Raji (cell line): ENCODE results near the gene IMPG2.

Experiments used
- POLR2A ChIP-seq: IDR thresholded peaks from 2 replicates; pipeline ENCODE4 v1.6.1; 2011; ENCODE audit warnings: low read depth, low read length, control low read depth; ENCODE audit not compliant: insufficient read depth

The IMPG2 gene

GRCh38 chr3:101320475-101320874 lies at the start of gene IMPG2:
TSS of gene IMPG2 (minus strand) at chr3:101320575. CDS start at chr3:101320372, 203 bp downstream.
- no peak for TF ChIP-seq POLR2A

- no peak for TF ChIP-seq POLR2A
Measured at GRCh38 chr3:101362406-101362805, 42.0 kb upstream of the IMPG2 start.

- TF ChIP-seq POLR2A: no peak
Measured at GRCh38 chr3:101351829-101352228, 31.5 kb upstream of the IMPG2 start.

- no peak for TF ChIP-seq POLR2A
Measured at GRCh38 chr3:101340591-101340990, 20.2 kb upstream of the IMPG2 start.

DNA sequence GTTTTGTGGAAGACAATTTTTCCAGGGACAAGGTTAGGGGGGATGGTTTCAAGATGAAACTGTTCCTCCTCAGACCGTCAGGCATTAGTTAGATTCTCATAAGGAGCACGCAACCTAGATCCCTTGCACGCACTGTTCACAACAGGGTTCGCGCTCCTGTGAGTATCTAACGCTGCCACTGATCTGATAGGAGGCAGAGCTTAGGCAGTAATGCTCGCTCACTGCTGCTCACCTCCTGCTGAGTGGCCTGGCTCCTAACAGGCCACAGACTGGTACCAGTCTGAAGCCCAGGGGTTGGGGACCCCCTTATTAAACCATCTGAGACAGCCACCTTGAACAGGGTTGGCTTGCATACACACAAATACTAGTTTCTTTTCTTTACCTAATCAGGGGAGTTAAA lies 13.5 kb upstream of the IMPG2 start:
- no peak for TF ChIP-seq POLR2A

DNA sequence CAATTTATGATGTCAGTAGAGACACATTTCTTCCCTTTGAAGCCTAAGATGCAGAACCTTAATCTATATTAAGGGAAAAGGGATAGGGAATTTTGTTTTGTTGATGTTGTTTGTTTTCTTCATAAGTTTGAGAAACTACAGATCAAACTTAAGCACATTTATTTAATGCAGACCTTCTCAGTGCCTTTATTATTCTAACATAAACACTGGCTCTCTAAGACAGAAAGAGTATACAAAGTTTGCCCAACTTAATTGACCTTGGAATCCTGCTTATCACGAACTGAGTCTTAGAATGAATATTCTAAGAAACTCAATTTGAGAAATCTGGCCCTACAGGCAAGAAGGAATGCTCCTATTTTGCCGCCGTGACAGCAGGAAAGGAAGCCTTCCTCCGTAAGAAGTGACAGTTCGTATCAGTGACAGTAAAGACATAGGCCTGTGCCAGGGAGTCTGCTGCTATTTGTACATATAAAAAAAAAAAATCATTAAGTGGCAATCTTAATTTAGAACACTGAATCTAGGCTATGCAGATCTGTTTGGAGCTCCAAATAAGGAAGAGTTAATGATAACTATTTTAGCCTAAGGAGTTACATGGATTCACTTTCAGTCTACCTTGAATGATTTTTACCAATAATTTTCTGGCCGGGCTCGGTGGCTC lies 8.8 kb upstream of the IMPG2 start:
- no peak for TF ChIP-seq POLR2A

DNA sequence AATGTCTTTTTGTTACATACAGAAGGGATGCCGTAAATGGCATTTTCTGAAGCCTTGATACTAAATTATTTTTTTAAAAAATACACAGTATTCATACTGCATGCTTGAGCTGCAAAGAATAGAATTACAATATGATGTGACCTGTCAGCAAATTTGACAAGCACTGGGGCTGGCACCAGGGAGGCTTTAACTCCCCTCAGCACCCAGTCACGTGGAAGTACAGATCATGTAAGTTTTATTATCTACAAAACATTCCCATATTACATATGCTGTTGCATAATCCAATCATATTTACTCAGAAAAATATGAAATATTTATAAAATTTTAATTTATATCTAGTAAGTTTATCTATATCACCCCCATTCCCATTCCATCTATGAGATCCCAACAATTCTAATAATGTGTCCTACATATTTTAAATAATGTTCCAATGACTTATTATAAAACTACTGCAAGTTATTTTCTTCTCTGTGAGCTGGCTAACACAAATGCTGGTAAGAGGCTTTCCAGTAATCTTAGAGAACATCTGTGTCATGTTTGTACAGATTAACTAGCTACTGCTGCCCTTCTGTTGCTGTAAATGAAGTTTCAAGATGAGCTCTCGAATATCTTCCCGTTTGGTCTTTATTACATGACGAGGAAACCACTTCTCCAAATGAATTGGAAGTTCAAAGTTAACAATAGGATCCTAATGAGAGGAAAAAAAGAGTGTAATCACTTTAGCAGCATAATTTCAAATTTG lies 5.2 kb upstream of the IMPG2 start:
- TF ChIP-seq POLR2A: no peak

- TF ChIP-seq POLR2A: no peak
Measured at GRCh38 chr3:101319531-101319930, 844 bp downstream of the IMPG2 start.

- TF ChIP-seq POLR2A: no peak
Measured at GRCh38 chr3:101312545-101312944, 7.8 kb downstream of the IMPG2 start.

- no peak for TF ChIP-seq POLR2A
Measured at GRCh38 chr3:101311676-101312075, 8.7 kb downstream of the IMPG2 start.

DNA sequence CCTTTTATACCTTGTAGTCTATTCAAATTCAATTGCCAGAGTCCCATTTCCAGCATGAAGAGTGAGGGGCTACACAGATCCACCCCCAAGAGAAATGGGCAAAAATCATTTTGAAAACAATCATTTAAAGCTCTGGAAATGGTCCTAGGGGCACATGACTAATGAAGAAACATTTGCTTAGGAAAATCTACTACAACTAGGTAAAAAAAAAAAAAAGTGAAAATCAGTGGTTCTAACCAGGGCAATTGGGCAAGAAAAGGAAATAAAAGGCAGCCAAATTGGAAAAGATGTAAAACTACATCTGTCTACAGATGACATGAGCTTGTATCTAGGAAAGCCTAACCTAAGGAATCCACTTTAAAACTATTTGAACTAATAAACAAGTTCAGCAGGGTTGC lies 9.4 kb downstream of the IMPG2 start:
- TF ChIP-seq POLR2A: no peak

DNA sequence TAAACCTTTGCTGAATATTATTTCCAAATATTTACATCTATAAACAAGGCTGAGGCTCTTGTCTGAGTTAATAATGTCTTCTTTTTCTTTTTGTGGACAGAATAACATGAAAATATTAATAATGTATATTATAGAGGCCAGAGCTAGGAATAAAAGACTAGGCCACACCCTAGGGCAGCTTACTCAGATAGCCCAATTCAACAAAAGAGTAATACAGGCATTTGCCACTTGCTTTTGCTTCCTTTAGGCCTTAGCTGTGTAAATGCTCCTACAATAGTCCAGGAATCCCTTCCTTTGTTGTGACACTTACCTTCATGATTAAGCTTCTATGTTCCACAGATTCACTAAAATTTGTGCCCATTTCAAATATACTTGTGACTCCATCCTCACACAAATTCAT lies 16.5 kb downstream of the IMPG2 start:
- TF ChIP-seq POLR2A: no peak

DNA sequence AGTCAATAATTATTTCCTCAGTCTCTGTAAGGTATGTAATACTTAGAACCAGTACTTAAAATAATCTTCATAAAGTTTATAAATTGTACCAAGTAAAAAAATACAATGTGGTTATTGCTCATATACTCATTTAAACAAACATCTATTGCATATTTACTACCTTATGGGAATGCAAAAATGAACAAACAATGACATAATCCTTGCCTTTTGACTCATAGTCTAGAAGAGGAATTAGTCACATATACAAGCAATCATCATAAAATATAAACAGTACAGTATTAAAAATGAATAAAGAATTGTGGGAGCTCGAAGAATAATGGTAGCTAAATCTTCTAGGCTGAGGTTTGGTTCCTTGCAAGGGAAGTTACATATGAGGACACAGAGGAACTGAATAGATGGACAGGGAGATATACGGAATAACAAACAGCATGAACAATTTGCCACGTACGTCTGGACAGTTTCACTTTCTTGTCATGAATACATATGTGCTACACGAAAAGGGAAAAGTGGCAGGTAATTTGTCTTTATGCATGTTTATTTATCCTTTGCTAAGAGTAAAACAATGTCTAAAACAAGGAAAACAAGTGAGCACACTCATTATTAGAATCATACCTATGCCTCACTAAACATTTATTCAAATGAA lies 17.2 kb downstream of the IMPG2 start:
- no peak for TF ChIP-seq POLR2A

- no peak for TF ChIP-seq POLR2A
Measured at GRCh38 chr3:101300073-101300472, 20.3 kb downstream of the IMPG2 start.

DNA sequence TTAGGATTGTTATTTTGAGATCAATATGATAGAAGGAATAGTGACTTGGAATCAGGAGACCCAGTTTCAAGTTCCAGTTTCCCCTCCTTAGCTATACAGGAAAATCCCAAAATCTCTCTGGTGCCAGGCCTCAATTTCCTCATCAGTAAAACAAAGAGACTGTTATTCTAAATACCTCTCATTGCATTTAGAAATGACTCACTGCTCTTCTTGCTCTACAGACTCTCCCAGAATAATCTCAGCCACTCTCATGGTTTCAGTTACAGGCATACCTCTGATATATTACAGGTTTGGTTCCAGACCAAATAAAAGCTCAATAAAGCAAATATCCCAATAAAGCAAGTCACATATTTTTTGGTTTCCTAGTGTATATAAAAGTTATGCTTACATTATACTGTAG lies 28.3 kb downstream of the IMPG2 start:
- no peak for TF ChIP-seq POLR2A

- TF ChIP-seq POLR2A: no peak
Measured at GRCh38 chr3:101288294-101288693, 32.1 kb downstream of the IMPG2 start.
